Measurements from ENCODE around the gene RBL2.
"Not testable (repeated sequence)": the region's sequence is repeated elsewhere in the genome, so short reads cannot be mapped to it uniquely, and the experiment has no call there.

Gene RBL2

GRCh38 chr16:53414381-53414780, 19.9 kb upstream of the RBL2 start:
- Histone ChIP-seq H3K36me3 (ENCODE audit: low read depth) (no peaks in the 10 kb centered on the region), H3K4me1 (ENCODE audit: insufficient read depth, poor library complexity, severe bottlenecking) (peaks cover 6% of the 10 kb centered on the region), H3K27me3 (ENCODE audit: insufficient read depth, poor library complexity, severe bottlenecking) (no peaks in the 10 kb centered on the region), H3K4me3 (ENCODE audit: severe bottlenecking) (no peak overlapping the region), H3K9me3 (ENCODE audit: severe bottlenecking) (no peaks in the 10 kb centered on the region), H3K27ac (ENCODE audit: poor library complexity, severe bottlenecking) (no peak overlapping the region)
- ATAC-seq (ENCODE audit: low read depth): no peak
- TF ChIP-seq CTCF (IDR thresholded peaks at IDR 0.05; ENCODE audit: poor library complexity, severe bottlenecking): no peak
- DNase-seq (ENCODE audit: low spot score): no peak

GRCh38 chr16:53415504-53415903, 18.8 kb upstream of the RBL2 start:
- TF ChIP-seq CTCF (IDR thresholded peaks at IDR 0.05; ENCODE audit: poor library complexity, severe bottlenecking): peak; percentile 25
- Histone ChIP-seq H3K27me3 (ENCODE audit: insufficient read depth, poor library complexity, severe bottlenecking) (no peaks in the 10 kb centered on the region), H3K4me1 (ENCODE audit: insufficient read depth, poor library complexity, severe bottlenecking) (peaks cover 7% of the 10 kb centered on the region), H3K4me3 (ENCODE audit: severe bottlenecking) (no peak overlapping the region), H3K36me3 (ENCODE audit: low read depth) (no peaks in the 10 kb centered on the region), H3K9me3 (ENCODE audit: severe bottlenecking) (no peaks in the 10 kb centered on the region), H3K27ac (ENCODE audit: poor library complexity, severe bottlenecking) (no peak overlapping the region)
- ATAC-seq (ENCODE audit: low read depth): no peak
- DNase-seq (ENCODE audit: low spot score): no peak

DNA sequence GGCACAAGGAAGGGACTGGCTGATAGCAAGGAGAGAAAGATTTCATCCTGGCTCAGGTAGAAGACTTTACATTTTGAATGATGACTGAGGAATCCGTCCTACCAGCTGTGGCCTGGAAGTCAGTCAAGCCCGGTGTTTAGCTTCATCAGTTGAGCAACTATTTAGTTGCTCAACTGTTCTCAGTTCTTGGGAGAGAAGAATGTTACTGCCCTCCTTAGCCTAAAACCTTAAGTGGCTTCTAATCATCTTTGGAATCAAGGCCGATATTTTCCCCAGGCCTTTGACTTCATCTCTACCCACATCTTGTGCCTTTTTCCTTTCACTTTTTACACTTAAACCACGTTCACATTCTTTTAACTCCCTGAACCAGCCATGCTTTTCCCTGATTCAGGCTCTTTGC, 17.3 kb upstream of the RBL2 start:
- Histone ChIP-seq H3K27me3 (ENCODE audit: insufficient read depth, poor library complexity, severe bottlenecking) (no peaks in the 10 kb centered on the region), H3K9me3 (ENCODE audit: severe bottlenecking) (no peaks in the 10 kb centered on the region), H3K4me3 (ENCODE audit: severe bottlenecking) (no peak overlapping the region), H3K4me1 (ENCODE audit: insufficient read depth, poor library complexity, severe bottlenecking) (peaks cover 7% of the 10 kb centered on the region), H3K36me3 (ENCODE audit: low read depth) (no peaks in the 10 kb centered on the region), H3K27ac (ENCODE audit: poor library complexity, severe bottlenecking) (no peak overlapping the region)
- TF ChIP-seq CTCF (IDR thresholded peaks at IDR 0.05; ENCODE audit: poor library complexity, severe bottlenecking): no peak
- ATAC-seq (ENCODE audit: low read depth) (peak; percentile 26; the same call in 1 of the 3 replicates), DNase-seq (ENCODE audit: low spot score) (no peak)

GRCh38 chr16:53417976-53418375, 16.3 kb upstream of the RBL2 start:
- ATAC-seq (ENCODE audit: low read depth): no peak
- Histone ChIP-seq H3K9me3 (ENCODE audit: severe bottlenecking) (no peaks in the 10 kb centered on the region), H3K4me3 (ENCODE audit: severe bottlenecking) (no peak overlapping the region), H3K4me1 (ENCODE audit: insufficient read depth, poor library complexity, severe bottlenecking) (peaks cover 7% of the 10 kb centered on the region), H3K36me3 (ENCODE audit: low read depth) (no peaks in the 10 kb centered on the region), H3K27ac (ENCODE audit: poor library complexity, severe bottlenecking) (no peak overlapping the region), H3K27me3 (ENCODE audit: insufficient read depth, poor library complexity, severe bottlenecking) (no peaks in the 10 kb centered on the region)
- no peak for DNase-seq (ENCODE audit: low spot score)
- TF ChIP-seq CTCF (IDR thresholded peaks at IDR 0.05; ENCODE audit: poor library complexity, severe bottlenecking): no peak

- peak overlapping the region; percentile 5 for H3K27ac ChIP-seq (ENCODE audit: poor library complexity, severe bottlenecking)
- not testable (repeated sequence) for H3K27me3 ChIP-seq (ENCODE audit: insufficient read depth, poor library complexity, severe bottlenecking); H3K4me3 ChIP-seq (ENCODE audit: severe bottlenecking); H3K36me3 ChIP-seq (ENCODE audit: low read depth); H3K4me1 ChIP-seq (ENCODE audit: insufficient read depth, poor library complexity, severe bottlenecking); DNase-seq (ENCODE audit: low spot score); ATAC-seq (ENCODE audit: low read depth)
- peaks cover 10% of the 10 kb centered on the region for H3K9me3 ChIP-seq (ENCODE audit: severe bottlenecking)
Observed at GRCh38 chr16:53419383-53419709, 14.9 kb upstream of the RBL2 start.
